ENCODE measurements around the gene LTK.

- peak in 2 of 3 donors; percentile 35 to 39 for TF ChIP-seq POLR2AphosphoS5 (IDR thresholded peaks at IDR 0.05)
- TF ChIP-seq CTCF (IDR thresholded peaks at IDR 0.05): no peak
- TF ChIP-seq EP300 (IDR thresholded peaks at IDR 0.05): no peak
- TF ChIP-seq POLR2A (IDR thresholded peaks at IDR 0.05): no peak
These were observed 31.3 kb downstream of the LTK start for GRCh38 chr15:41482110-41482877.

All from stomach (tissue), 4 donors.